Nephron progenitor cell (in vitro differentiated cells): ENCODE results near the gene SPAAR.
A peak's percentile ranks its signal among the peaks of the same experiment; 100 is the strongest.

Source experiments
- DNase-seq: peaks from one replicate; pipeline ENCODE4 v3.0.0; 2021
- H3K27ac Mint-ChIP-seq: 2 replicates; pipeline ENCODE4 v1.8.0; 2021; ENCODE audit warnings: mild to moderate bottlenecking, moderate library complexity, mixed read lengths
- H3K27me3 Mint-ChIP-seq: 2 replicates; pipeline ENCODE4 v1.8.0; 2021; ENCODE audit warnings: mild to moderate bottlenecking, low read depth, mixed read lengths; ENCODE audit not compliant: poor library complexity
- H3K36me3 Mint-ChIP-seq: 2 replicates; pipeline ENCODE4 v1.8.0; 2021; ENCODE audit warnings: low read depth, mixed read lengths
- H3K4me1 Mint-ChIP-seq: 2 replicates; pipeline ENCODE4 v1.8.0; 2021; ENCODE audit warnings: mixed read lengths
- H3K4me3 Mint-ChIP-seq: 2 replicates; pipeline ENCODE4 v1.8.0; 2021; ENCODE audit warnings: mild to moderate bottlenecking, moderate library complexity, mixed read lengths
- H3K9me3 Mint-ChIP-seq: 2 replicates; pipeline ENCODE4 v1.8.0; 2021; ENCODE audit warnings: mild to moderate bottlenecking, moderate library complexity, mixed read lengths
- CTCF ChIP-seq: fragments of 200-600 bp; sonication (generic); IDR thresholded peaks from 2 replicates; pipeline ENCODE4 v1.5.0; 2021; ENCODE audit warnings: antibody characterized with exemption

SPAAR gene

DNA sequence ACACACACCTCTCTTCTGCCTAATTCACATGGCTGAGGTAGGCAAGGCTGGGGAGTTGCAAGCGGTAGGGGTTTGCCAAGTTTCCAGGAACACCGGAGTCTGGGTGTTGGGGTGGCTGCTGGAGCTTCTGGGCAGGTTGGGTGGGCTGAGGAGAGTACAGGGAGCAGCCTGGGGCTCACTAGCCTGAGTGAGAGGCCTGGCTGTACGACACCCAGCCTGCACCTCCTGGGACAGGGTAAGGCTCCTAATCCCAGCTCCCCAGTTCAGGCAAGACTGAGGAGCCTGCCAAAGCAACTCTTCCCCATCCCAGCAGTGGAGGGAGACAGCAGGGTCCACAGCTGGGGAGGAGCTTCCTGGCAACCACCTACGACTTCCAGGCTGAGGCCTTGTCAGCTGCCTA is 8.0 kb downstream of the SPAAR start:
- Mint-ChIP-seq H3K27me3 (peaks cover 2% of the 10 kb centered on the region), H3K9me3 (no peaks in the 10 kb centered on the region), H3K4me3 (no peak overlapping the region), H3K4me1 (peaks cover 4% of the 10 kb centered on the region), H3K36me3 (no peaks in the 10 kb centered on the region), H3K27ac (no peak overlapping the region)
- no peak for TF ChIP-seq CTCF
- no peak for DNase-seq

DNA sequence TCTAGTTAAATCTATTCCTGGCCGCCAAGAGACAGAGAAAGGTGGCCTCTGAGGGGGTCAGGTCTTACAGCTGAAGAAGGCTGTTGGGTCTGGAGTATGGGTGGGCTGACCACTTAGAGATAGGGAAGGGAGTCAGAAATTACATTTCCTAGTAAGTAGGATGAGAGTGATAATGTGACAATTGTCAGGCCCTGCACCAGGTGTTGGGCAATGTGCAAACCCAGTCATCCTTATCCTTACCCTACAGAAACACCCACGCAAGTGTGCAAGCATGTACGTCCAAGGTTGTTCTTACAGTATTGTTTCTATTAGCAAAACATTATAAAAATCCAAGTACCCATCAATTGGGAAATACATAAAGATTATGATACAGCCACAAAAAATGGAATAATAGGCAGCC is 9.5 kb downstream of the SPAAR start:
- no peaks in the 10 kb centered on the region for H3K36me3 Mint-ChIP-seq
- no peak overlapping the region for H3K27ac Mint-ChIP-seq
- peaks cover 9% of the 10 kb centered on the region for H3K4me1 Mint-ChIP-seq
- no peak for DNase-seq
- H3K27me3 Mint-ChIP-seq = peaks cover 7% of the 10 kb centered on the region
- no peak overlapping the region for H3K4me3 Mint-ChIP-seq
- TF ChIP-seq CTCF = no peak
- no peaks in the 10 kb centered on the region for H3K9me3 Mint-ChIP-seq

DNA sequence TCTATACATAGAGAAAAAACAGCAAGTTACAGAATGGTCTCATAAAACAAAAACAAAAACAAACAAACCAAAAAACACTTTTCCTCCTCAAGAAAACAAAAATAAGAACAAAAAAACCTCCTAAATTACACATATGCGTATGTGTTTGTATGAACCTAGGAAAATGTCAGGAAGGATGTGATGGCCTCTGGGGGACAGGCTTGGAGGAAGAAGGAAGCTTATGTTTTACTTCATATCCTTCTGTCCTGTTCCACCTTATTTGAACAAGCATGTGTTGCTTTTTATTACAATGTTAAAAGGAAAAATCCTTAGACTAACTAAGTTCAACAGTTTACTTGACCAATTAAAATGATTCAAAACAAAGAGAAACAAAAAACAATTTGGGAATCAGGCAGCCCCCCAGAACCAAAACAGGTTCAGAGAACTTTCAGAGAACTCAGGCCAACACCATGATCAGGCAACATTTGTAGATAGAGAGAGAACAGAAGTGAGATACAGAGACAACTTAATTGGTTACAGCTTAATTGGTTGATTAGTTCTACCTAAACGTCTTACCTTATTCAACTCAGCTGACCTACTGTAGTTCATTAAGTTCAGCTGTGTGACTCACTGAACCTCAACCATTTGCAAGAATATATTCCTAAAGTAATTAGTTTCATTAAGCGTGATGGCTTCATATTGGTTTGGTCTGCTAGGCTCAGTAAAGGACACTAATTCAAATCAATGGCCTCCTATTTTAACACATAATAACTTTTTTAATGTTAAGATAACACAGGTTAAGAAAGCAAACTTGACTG is 10.1 kb downstream of the SPAAR start:
- Mint-ChIP-seq H3K4me3 (no peak overlapping the region), H3K9me3 (no peaks in the 10 kb centered on the region), H3K27me3 (peaks cover 7% of the 10 kb centered on the region), H3K36me3 (no peaks in the 10 kb centered on the region), H3K4me1 (peaks cover 14% of the 10 kb centered on the region), H3K27ac (peak overlapping the region; percentile 53)
- no peak for DNase-seq
- TF ChIP-seq CTCF = no peak

DNA sequence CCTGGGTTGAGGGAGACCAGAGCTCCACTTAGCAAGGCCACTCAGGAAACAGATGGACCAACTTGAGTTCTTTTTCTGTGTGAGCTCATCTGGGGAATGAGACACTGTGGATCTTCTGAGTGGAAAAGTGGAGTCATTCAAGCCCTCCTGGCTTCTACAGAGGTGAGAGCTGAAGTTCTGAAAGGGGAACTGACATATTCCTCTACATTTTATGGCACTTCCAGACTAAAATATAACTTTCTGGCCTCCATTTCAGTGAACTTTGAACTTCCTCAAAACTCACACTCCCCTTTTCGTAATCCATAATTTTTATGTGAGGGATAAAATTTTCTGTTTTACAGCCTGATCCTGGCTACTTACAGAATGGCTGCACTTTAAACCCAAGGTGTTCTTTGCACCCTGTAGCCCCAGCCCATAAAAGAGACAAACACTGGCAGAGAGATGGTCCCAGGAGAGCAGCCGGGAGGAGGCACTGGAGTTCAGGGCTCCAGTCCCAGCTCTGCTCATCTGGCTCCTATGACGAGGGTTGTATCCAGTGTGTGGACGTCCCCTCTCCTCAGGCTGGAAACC is 10.8 kb downstream of the SPAAR start:
- Mint-ChIP-seq H3K4me1 (peaks cover 14% of the 10 kb centered on the region), H3K27ac (no peak overlapping the region)
- DNase-seq = no peak

DNA sequence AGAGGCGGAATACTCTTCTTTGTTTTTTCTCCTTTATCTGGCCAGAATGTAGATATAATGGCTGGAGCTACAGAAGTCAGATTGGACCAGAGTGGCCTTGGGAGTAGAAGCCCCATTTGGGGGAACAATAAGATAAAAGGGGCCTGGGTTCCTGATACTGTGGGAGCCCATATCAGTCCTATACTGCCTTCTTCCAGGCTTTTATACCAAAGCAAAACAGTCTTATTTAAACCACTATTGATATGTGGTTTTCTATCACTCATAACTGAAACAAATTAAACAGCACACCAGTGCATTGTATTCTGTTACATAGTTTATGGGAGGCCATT is 14.3 kb downstream of the SPAAR start:
- peaks cover 10% of the 10 kb centered on the region for H3K4me1 Mint-ChIP-seq
- peaks cover 16% of the 10 kb centered on the region for H3K27me3 Mint-ChIP-seq
- H3K9me3 Mint-ChIP-seq = no peaks in the 10 kb centered on the region
- no peak overlapping the region for H3K27ac Mint-ChIP-seq
- DNase-seq = no peak
- H3K4me3 Mint-ChIP-seq = no peak overlapping the region
- no peaks in the 10 kb centered on the region for H3K36me3 Mint-ChIP-seq
- no peak for TF ChIP-seq CTCF

More for the DNA sequence above, 10.8 kb downstream of the SPAAR start:
- no peaks in the 10 kb centered on the region for H3K9me3 Mint-ChIP-seq
- TF ChIP-seq CTCF = no peak
- no peak overlapping the region for H3K4me3 Mint-ChIP-seq
- no peaks in the 10 kb centered on the region for H3K36me3 Mint-ChIP-seq
- peaks cover 7% of the 10 kb centered on the region for H3K27me3 Mint-ChIP-seq
